Esophagus muscularis mucosa (tissue), 4 donors: ENCODE data around the gene LARP4B. TPM values are rescaled to one million over a fixed set of nuclear protein-coding genes. Genes with fewer than 3 reads are reported as not detected.
A peak's percentile ranks its signal among the peaks of the same experiment; 100 is the strongest.

ENCODE experiments used
- DNase-seq: peaks from one replicate; pipeline ENCODE4 v3.0.0-alpha.2; 2017; ENCODE audit errors: extremely low spot score
- H3K27ac ChIP-seq, 4 donors: fragments of 200-600 bp; sonication (generic); replicated peaks in 1 of 4; 1 replicate in 3 of 4; 2 replicates in 1 of 4; pipeline ENCODE4 v1.5.1; 2016 to 2019; ENCODE audit warnings: mild to moderate bottlenecking in 1 of 4
- H3K27me3 ChIP-seq, 4 donors: fragments of 200-600 bp; sonication (generic); one replicate each; pipeline versions ENCODE4 v1.5.1 to v1.6.0; 2016 to 2019
- H3K36me3 ChIP-seq, 4 donors: fragments of 200-600 bp; sonication (generic); one replicate each; pipeline ENCODE4 v1.5.1; 2016 to 2019
- H3K4me1 ChIP-seq, 4 donors: fragments of 200-600 bp; sonication (generic); one replicate each; pipeline ENCODE4 v1.5.1; 2016 to 2019
- H3K4me3 ChIP-seq, 4 donors: fragments of 200-600 bp; sonication (generic); 1 replicate in 2 of 4; 2 replicates in 2 of 4; pipeline ENCODE4 v1.5.1; 2016 to 2019; ENCODE audit warnings: mild to moderate bottlenecking in 4 of 4, moderate library complexity in 1 of 4
- H3K9me3 ChIP-seq, 4 donors: fragments of 200-600 bp; sonication (generic); 1 replicate in 3 of 4; 2 replicates in 1 of 4; pipeline ENCODE4 v1.5.1; 2016 to 2019
- EP300 ChIP-seq: sonication (generic); formaldehyde crosslinking; IDR thresholded peaks from one replicate; pipeline ENCODE4 v1.6.1; 2017; ENCODE audit warnings: antibody characterized with exemption
- POLR2A ChIP-seq: fragments of 450-650 bp; IDR thresholded peaks from one replicate; pipeline ENCODE4 v1.6.1; 2017; ENCODE audit warnings: antibody characterized with exemption, moderate library complexity, mild to moderate bottlenecking, low read depth
- POLR2AphosphoS5 ChIP-seq, 2 donors: sonication (generic); formaldehyde crosslinking; IDR thresholded peaks; one replicate each; pipeline ENCODE4 v1.6.1; 2017; ENCODE audit warnings: antibody characterized with exemption in 2 of 2
- WGBS: methylation state at CpG from one replicate; pipeline ENCODE4 v1.1.5; 2018; 5-methylcytosine and 5-hydroxymethylcytosine counted together
- intact Hi-C: fragments of 100-400 bp; cut with DNase I; formaldehyde crosslinking; loops from one replicate; pipeline ENCODE4 v1.15.1; 2023
- total RNA-seq, 4 donors: library from RNA; depleted of rRNA; stranded (reverse); fragments of >200 nt; gene quantifications; one replicate each; pipeline versions ENCODE4 v1.1.0 to v1.2.1, GENCODE V29; 2016
- TF ChIP-seq, protein P1 (sequence below), 3 experiments: fragments of 200-600 bp in 2 of 3; fragments of 450-650 bp in 1 of 3; sonication (generic) in 2 of 3; IDR thresholded peaks; one replicate each; pipeline ENCODE4 v1.5.1; 2017 to 2019; ENCODE audit warnings: antibody characterized with exemption in 3 of 3, mild to moderate bottlenecking in 2 of 3, moderate library complexity in 1 of 3

LARP4B gene
- total RNA-seq, 4 donors from 2014 or later: 35.6 to 43.1 (median 38.2) TPM

GRCh38 chr10:929960-930624 lies 1.4 kb downstream of the LARP4B start:
- TF ChIP-seq POLR2A: no peak
- no peak for DNase-seq
- intact Hi-C loops: loop anchor here (5.0 to 10.0 kb wide), 2 partner anchors 57 to 125 kb away; partner anchors contain the start of genes GTPBP4 and WDR37
- no peaks in the 10 kb centered on the region for H3K27me3 ChIP-seq
- 4% methylated on average over 14 of the region's 14 CpGs for WGBS
- H3K4me3 ChIP-seq: peak overlapping the region; percentile 85 to 93 (median 88)
- no peaks in the 10 kb centered on the region for H3K9me3 ChIP-seq
- peak overlapping the region; percentile 94 to 98 (median 97) for H3K27ac ChIP-seq
- peaks cover 0 to 5% (median 0%) of the 10 kb centered on the region in 4 donors for H3K36me3 ChIP-seq
- H3K4me1 ChIP-seq: peaks cover 51 to 67% (median 61%) of the 10 kb centered on the region in 4 donors

- Histone ChIP-seq H3K27ac (no peak overlapping the region), H3K4me1 (peaks cover 49 to 86% (median 68%) of the 10 kb centered on the region in 4 donors), H3K36me3 (peaks cover 0 to 9% (median 0%) of the 10 kb centered on the region in 4 donors), H3K4me3 (no peak overlapping the region), H3K27me3 (no peaks in the 10 kb centered on the region), H3K9me3 (no peaks in the 10 kb centered on the region)
- intact Hi-C loops: no loop called here
- TF ChIP-seq, protein P1, sequence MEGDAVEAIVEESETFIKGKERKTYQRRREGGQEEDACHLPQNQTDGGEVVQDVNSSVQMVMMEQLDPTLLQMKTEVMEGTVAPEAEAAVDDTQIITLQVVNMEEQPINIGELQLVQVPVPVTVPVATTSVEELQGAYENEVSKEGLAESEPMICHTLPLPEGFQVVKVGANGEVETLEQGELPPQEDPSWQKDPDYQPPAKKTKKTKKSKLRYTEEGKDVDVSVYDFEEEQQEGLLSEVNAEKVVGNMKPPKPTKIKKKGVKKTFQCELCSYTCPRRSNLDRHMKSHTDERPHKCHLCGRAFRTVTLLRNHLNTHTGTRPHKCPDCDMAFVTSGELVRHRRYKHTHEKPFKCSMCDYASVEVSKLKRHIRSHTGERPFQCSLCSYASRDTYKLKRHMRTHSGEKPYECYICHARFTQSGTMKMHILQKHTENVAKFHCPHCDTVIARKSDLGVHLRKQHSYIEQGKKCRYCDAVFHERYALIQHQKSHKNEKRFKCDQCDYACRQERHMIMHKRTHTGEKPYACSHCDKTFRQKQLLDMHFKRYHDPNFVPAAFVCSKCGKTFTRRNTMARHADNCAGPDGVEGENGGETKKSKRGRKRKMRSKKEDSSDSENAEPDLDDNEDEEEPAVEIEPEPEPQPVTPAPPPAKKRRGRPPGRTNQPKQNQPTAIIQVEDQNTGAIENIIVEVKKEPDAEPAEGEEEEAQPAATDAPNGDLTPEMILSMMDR (IDR thresholded peaks at IDR 0.05): no peak
- TF ChIP-seq EP300 (no peak), POLR2A (no peak), POLR2AphosphoS5 (IDR thresholded peaks at IDR 0.05) (no peak)
- DNase-seq: no peak
- WGBS: 48% methylated on average over 2 of the region's 2 CpGs
These were observed 4.4 kb downstream of the LARP4B start for GRCh38 chr10:927131-927530.

GRCh38 chr10:926075-926698 lies 5.3 kb downstream of the LARP4B start:
- TF ChIP-seq POLR2A: no peak
- TF ChIP-seq EP300: no peak
- TF ChIP-seq POLR2AphosphoS5 (IDR thresholded peaks at IDR 0.05): no peak
- TF ChIP-seq, protein P1 (IDR thresholded peaks at IDR 0.05): no peak
- no peak overlapping the region for H3K27ac ChIP-seq
- H3K4me3 ChIP-seq: no peak overlapping the region
- peaks cover 0 to 11% (median 0%) of the 10 kb centered on the region in 4 donors for H3K36me3 ChIP-seq
- intact Hi-C loops: no loop called here
- no peaks in the 10 kb centered on the region for H3K27me3 ChIP-seq
- no peaks in the 10 kb centered on the region for H3K9me3 ChIP-seq
- H3K4me1 ChIP-seq: peaks cover 52 to 93% (median 76%) of the 10 kb centered on the region in 4 donors
- no peak for DNase-seq
- 71% methylated on average over 4 of the region's 4 CpGs for WGBS

DNA sequence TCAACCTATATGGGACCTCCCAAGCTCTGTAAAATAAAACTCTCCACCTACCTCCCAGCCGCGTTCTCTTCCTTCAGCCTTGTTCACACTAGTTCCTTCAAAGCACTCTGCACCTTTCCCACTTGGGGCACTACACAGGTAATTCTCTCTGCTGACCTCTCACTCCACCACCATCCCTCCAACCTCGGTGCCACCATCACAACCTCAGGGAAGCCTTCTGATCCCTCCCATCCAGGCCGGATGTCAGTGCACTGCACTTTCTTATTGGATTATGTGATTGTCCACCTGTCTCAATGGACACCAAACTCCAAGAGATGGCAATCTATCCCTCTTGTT lies 7.0 kb downstream of the LARP4B start:
- no peak for TF ChIP-seq POLR2AphosphoS5 (IDR thresholded peaks at IDR 0.05)
- no peak for TF ChIP-seq EP300
- TF ChIP-seq POLR2A: no peak
- TF ChIP-seq, protein P1 (IDR thresholded peaks at IDR 0.05): no peak
- H3K9me3 ChIP-seq: no peaks in the 10 kb centered on the region
- 94% methylated on average over 4 of the region's 4 CpGs for WGBS
- intact Hi-C loops: no loop called here
- no peak overlapping the region for H3K27ac ChIP-seq
- no peak for DNase-seq
- no peaks in the 10 kb centered on the region for H3K27me3 ChIP-seq
- peaks cover 0 to 11% (median 0%) of the 10 kb centered on the region in 4 donors for H3K36me3 ChIP-seq
- H3K4me3 ChIP-seq: no peak overlapping the region
- H3K4me1 ChIP-seq: peaks cover 44 to 100% (median 78%) of the 10 kb centered on the region in 4 donors

DNA sequence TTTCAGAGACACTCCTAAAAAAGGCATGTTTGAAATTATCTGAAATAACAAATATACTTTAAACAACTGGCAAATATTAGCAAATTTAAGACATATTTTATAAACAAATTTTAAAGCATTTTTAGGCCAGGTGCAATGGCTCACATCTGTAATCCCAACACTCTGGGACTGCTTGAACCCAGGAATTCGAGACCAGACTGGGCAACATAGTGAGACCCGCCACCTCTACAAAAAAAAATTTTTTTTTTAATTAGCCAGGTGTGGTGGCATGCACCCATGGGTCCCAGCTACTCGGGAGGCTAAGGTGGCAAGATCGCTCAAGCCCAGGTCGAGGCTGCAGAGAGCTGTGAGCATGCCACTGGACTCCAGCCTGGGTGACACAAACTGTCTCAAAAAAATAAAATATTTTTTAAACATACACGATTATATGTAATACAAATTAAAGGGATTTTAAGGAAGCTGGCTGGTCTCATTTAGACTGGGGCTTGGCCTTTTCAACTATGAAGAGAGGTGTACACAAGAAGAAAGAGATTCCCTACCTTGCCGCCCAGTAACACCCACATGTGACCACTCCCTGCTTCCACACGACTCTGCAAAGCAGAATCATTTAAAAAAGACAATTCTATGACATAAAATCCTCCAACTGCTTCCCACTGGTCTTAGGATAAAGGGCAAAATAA lies 7.5 kb downstream of the LARP4B start:
- no peak overlapping the region for H3K4me3 ChIP-seq
- peaks cover 41 to 96% (median 75%) of the 10 kb centered on the region in 4 donors for H3K4me1 ChIP-seq
- no peak overlapping the region for H3K27ac ChIP-seq
- no peak for DNase-seq
- WGBS: 81% methylated on average over 8 of the region's 8 CpGs
- intact Hi-C loops: no loop called here
- no peaks in the 10 kb centered on the region for H3K9me3 ChIP-seq
- no peaks in the 10 kb centered on the region for H3K27me3 ChIP-seq
- TF ChIP-seq, protein P1 (IDR thresholded peaks at IDR 0.05): no peak
- no peak for TF ChIP-seq EP300
- TF ChIP-seq POLR2AphosphoS5 (IDR thresholded peaks at IDR 0.05): no peak
- TF ChIP-seq POLR2A: no peak
- peaks cover 0 to 11% (median 0%) of the 10 kb centered on the region in 4 donors for H3K36me3 ChIP-seq
